HCT116 (cell line): ENCODE measurements around the gene SPATA33. TPM values are rescaled to one million over a fixed set of nuclear protein-coding genes. Genes with fewer than 3 reads are reported as not detected.

ENCODE experiments used
- ATAC-seq: fragments of 200-7000 bp; cut with Tn5 transposase; 2 replicates; pipeline ENCODE4 v1.9.1; 2020; ENCODE audit warnings: mild to moderate bottlenecking, moderate library complexity
- BruUV-seq: library from RNA; stranded (reverse); fragments of 400-500 nt; replicated peaks from 2 replicates; lab custom pipeline; 2021; lab: Mats Ljungman, UMichigan
- CTCF ChIA-PET: fragments of 300-600 bp; sonication (Branson Sonifier 250); formaldehyde crosslinking; loops from one replicate; lab custom pipeline; 2021; ENCODE audit warnings: antibody characterized with exemption; lab: Charles Lee
- POLR2A ChIA-PET: fragments of 300-600, 350-600 bp; sonication (Branson Sonifier 250); formaldehyde crosslinking; loops from one replicate; lab custom pipeline; 2021; ENCODE audit warnings: antibody characterized with exemption; lab: Charles Lee
- RAD21 ChIA-PET, 2 experiments: fragments of 300-600 bp; sonication (Branson Sonifier 250); formaldehyde crosslinking; loops; one replicate each; lab custom pipeline; 2023; ENCODE audit warnings: low total read pairs in 2 of 2; ENCODE audit not compliant: uncharacterized antibody in 2 of 2, unreplicated experiment in 2 of 2, low non-redundant PET in 1 of 2; lab: Charles Lee
- DNase-seq: peaks from one replicate; pipeline ENCODE4 v3.0.0-alpha.2; 2010; ENCODE audit warnings: low read depth, low spot score
- H2AFZ ChIP-seq: fragments of 200-600 bp; shearing (Covaris generic), sonication (generic); 2 replicates; pipeline ENCODE4 v1.6.1; 2017; ENCODE audit warnings: low read depth, mixed run types, mixed read lengths, antibody characterized with exemption, low read length; ENCODE audit not compliant: poor library complexity, severe bottlenecking
- H3K27ac ChIP-seq: 2 replicates; pipeline ENCODE4 v1.5.1; 2012; ENCODE audit warnings: low read depth, low read length
- H3K27me3 ChIP-seq: fragments of 200-600 bp; sonication (generic); 2 replicates; pipeline ENCODE4 v1.6.1; 2016; ENCODE audit warnings: mixed run types, low read length, mixed read lengths; ENCODE audit not compliant: insufficient read depth
- H3K36me3 ChIP-seq, 2 experiments: fragments of 200-500 bp in 1 of 2; fragments of 200-600 bp in 1 of 2; sonication (Bioruptor generic) in 1 of 2; sonication (generic) in 1 of 2; 2 replicates each; pipeline versions ENCODE4 v1.5.1 to v1.6.1; 2014 to 2016; ENCODE audit warnings: low read length in 2 of 2, inconsistent platforms in 1 of 2, mixed read lengths in 1 of 2, mixed run types in 1 of 2; ENCODE audit not compliant: insufficient read depth in 2 of 2, control insufficient read depth in 1 of 2
- H3K4me1 ChIP-seq, 2 experiments: fragments of 200-600 bp in 1 of 2; sonication (generic) in 1 of 2; 2 replicates each; pipeline versions ENCODE4 v1.5.1 to v1.6.1; 2012 to 2017; ENCODE audit warnings: low read length in 2 of 2, inconsistent platforms in 1 of 2, mild to moderate bottlenecking in 1 of 2, mixed read lengths in 1 of 2, mixed run types in 1 of 2, moderate library complexity in 1 of 2; ENCODE audit not compliant: insufficient read depth in 2 of 2, control insufficient read depth in 1 of 2
- H3K4me2 ChIP-seq: fragments of 200-600 bp; sonication (generic); 2 replicates; pipeline ENCODE4 v1.6.1; 2017; ENCODE audit warnings: mixed run types, low read length, mixed read lengths
- H3K4me3 ChIP-seq, 2 experiments: fragments of 200-600 bp in 1 of 2; sonication (generic) in 1 of 2; replicated peaks in 1 of 2; 2 replicates each; pipeline ENCODE4 v1.5.1; 2011 to 2016; ENCODE audit warnings: low read length in 2 of 2, control low read depth in 1 of 2, low read depth in 1 of 2, mild to moderate bottlenecking in 1 of 2, mixed read lengths in 1 of 2, mixed run types in 1 of 2
- H3K79me2 ChIP-seq: fragments of 200-600 bp; sonication (generic); 2 replicates; pipeline ENCODE4 v1.6.1; 2017; ENCODE audit warnings: mild to moderate bottlenecking, mixed run types, low read length, moderate library complexity, mixed read lengths; ENCODE audit not compliant: insufficient read depth
- H3K9ac ChIP-seq: fragments of 200-600 bp; sonication (generic); 2 replicates; pipeline ENCODE4 v1.6.1; 2016; ENCODE audit warnings: low read length, mixed read lengths
- H3K9me2 ChIP-seq: fragments of 200-600 bp; sonication (generic), shearing (Covaris generic); 2 replicates; pipeline ENCODE4 v1.6.1; 2017; ENCODE audit warnings: mixed run types, mild to moderate bottlenecking, moderate library complexity; ENCODE audit not compliant: insufficient read depth
- H3K9me3 ChIP-seq, 2 experiments: fragments of 200-500 bp in 1 of 2; fragments of 200-600 bp in 1 of 2; sonication (Bioruptor generic) in 1 of 2; sonication (generic) in 1 of 2; 2 replicates each; pipeline ENCODE4 v1.6.1; 2014 to 2017; ENCODE audit warnings: low read length in 2 of 2, mixed read lengths in 2 of 2, inconsistent platforms in 1 of 2, low read depth in 1 of 2, mild to moderate bottlenecking in 1 of 2, mixed run types in 1 of 2, moderate library complexity in 1 of 2; ENCODE audit not compliant: control insufficient read depth in 1 of 2, insufficient read depth in 1 of 2
- H4K20me1 ChIP-seq: fragments of 200-600 bp; sonication (generic), shearing (Covaris generic); 2 replicates; pipeline ENCODE4 v1.6.1; 2017; ENCODE audit warnings: mixed run types, mild to moderate bottlenecking, moderate library complexity; ENCODE audit not compliant: insufficient read depth
- CTCF ChIP-seq, 3 experiments: fragments of 200-600 bp in 1 of 3; sonication (generic) in 1 of 3; IDR thresholded peaks in 2 of 3; conservative IDR thresholded peaks in 1 of 3; 2 replicates each; pipeline ENCODE4 v1.5.1; 2012 to 2017; ENCODE audit warnings: low read depth in 2 of 3, low read length in 2 of 3, antibody characterized with exemption in 1 of 3, borderline replicate concordance in 1 of 3, control low read depth in 1 of 3, mild to moderate bottlenecking in 1 of 3, mixed read lengths in 1 of 3, mixed run types in 1 of 3, moderate library complexity in 1 of 3; ENCODE audit not compliant: insufficient read depth in 1 of 3
- EGR1 ChIP-seq: IDR thresholded peaks from 2 replicates; pipeline ENCODE4 v1.6.1; 2012; ENCODE audit warnings: low read depth
- EZH2 ChIP-seq: fragments of 200-600 bp; sonication (generic); IDR thresholded peaks from 2 replicates; pipeline ENCODE4 v1.6.1; 2017; ENCODE audit warnings: antibody characterized with exemption, mixed run types
- FOSL1 ChIP-seq: IDR thresholded peaks from 2 replicates; pipeline ENCODE4 v1.6.1; 2012; ENCODE audit warnings: low read depth
- MAX ChIP-seq: IDR thresholded peaks from 2 replicates; pipeline ENCODE4 v1.6.1; 2012
- POLR2A ChIP-seq: IDR thresholded peaks from 2 replicates; pipeline ENCODE4 v1.7.0; 2011; ENCODE audit warnings: borderline replicate concordance; ENCODE audit not compliant: insufficient read depth, insufficient read length; ENCODE audit errors: extremely low read depth
- POLR2AphosphoS5 ChIP-seq: IDR thresholded peaks from 2 replicates; pipeline ENCODE4 v1.6.1; 2011; ENCODE audit warnings: mild to moderate bottlenecking, low read depth, low read length, moderate library complexity
- SIN3A ChIP-seq: IDR thresholded peaks from 2 replicates; pipeline ENCODE4 v1.6.1; 2012; ENCODE audit warnings: low read depth
- TCF7L2 ChIP-seq: IDR thresholded peaks from 2 replicates; pipeline ENCODE4 v1.7.0; 2011; ENCODE audit warnings: borderline replicate concordance, inconsistent platforms; ENCODE audit not compliant: insufficient read depth, insufficient read length; ENCODE audit errors: extremely low read depth
- YY1 ChIP-seq: IDR thresholded peaks from 2 replicates; pipeline ENCODE4 v1.6.1; 2011; ENCODE audit warnings: low read length, low read depth, moderate library complexity, mild to moderate bottlenecking; ENCODE audit not compliant: insufficient replicate concordance; ENCODE audit errors: extremely low read depth
- intact Hi-C: fragments of 100-400 bp; cut with micrococcal nuclease; formaldehyde crosslinking; loops from 2 replicates; pipeline ENCODE4 v1.10.0; 2022
- total RNA-seq: library from RNA; stranded (reverse); gene quantifications from one replicate; pipeline ENCODE4 v1.2.1, GENCODE V29; 2021; ENCODE audit not compliant: unreplicated experiment
- TF ChIP-seq, protein P1 (sequence below): IDR thresholded peaks from 2 replicates; pipeline ENCODE4 v1.6.1; 2011; ENCODE audit warnings: mild to moderate bottlenecking, low read length, moderate library complexity; ENCODE audit not compliant: insufficient replicate concordance; ENCODE audit errors: extremely low read depth

The SPATA33 gene
- total RNA-seq, 1 experiment from 2014 or later, result 24.9 TPM

- H3K4me3 ChIP-seq, result peak within 1 kb of the TSS; percentile 57 to 85
- ATAC-seq (peak; percentile 87), DNase-seq (peak; percentile 84)
- H3K4me1 ChIP-seq, result peaks cover 9 to 20% of the 10 kb centered on the region in 2 experiments
- H3K79me2 ChIP-seq, result peaks cover 30% of the 10 kb centered on the region
- H4K20me1 ChIP-seq, result no peaks in the 10 kb centered on the region
- peak within 1 kb of the TSS; percentile 86 for H3K9ac ChIP-seq
- H3K9me2 ChIP-seq, result no peaks in the 10 kb centered on the region
- TSS peak; percentile 50 for BruUV-seq
- ChIA-PET RAD21 (interaction anchor here in 1 of 2 experiments (0.7 kb wide), 1 partner anchor 13 kb away, joined by 3 read pairs; no protein-coding TSS in a partner anchor), CTCF (interaction anchor here (0.9 to 1.8 kb wide), 5 partner anchors 13 to 121 kb away, joined by 3 to 14 read pairs (median 3); no protein-coding TSS in a partner anchor), POLR2A (interaction anchor here (1.0 to 1.4 kb wide), 5 partner anchors 9 to 19 kb away, joined by 3 to 7 read pairs (median 4); no protein-coding TSS in a partner anchor)
- H3K4me2 ChIP-seq, result peak within 1 kb of the TSS; percentile 95
- intact Hi-C loops, result loop anchor here (1.0 kb wide), 1 partner anchor 14 kb away; no protein-coding TSS in a partner anchor
- peaks cover 6% of the 10 kb centered on the region in 2 experiments; a peak in 2 of 4 replicates for H3K9me3 ChIP-seq
- peaks cover 11 to 47% of the 10 kb centered on the region in 2 experiments; a peak in 3 of 4 replicates for H3K36me3 ChIP-seq
- H3K27me3 ChIP-seq, result no peaks in the 10 kb centered on the region
- H2AFZ ChIP-seq, result no peak within 1 kb of the TSS
- TF ChIP-seq SIN3A, result peak; percentile 78
- TF ChIP-seq MAX, result peak; percentile 97
- TF ChIP-seq YY1, result peak; percentile 89
- TF ChIP-seq, protein P1, sequence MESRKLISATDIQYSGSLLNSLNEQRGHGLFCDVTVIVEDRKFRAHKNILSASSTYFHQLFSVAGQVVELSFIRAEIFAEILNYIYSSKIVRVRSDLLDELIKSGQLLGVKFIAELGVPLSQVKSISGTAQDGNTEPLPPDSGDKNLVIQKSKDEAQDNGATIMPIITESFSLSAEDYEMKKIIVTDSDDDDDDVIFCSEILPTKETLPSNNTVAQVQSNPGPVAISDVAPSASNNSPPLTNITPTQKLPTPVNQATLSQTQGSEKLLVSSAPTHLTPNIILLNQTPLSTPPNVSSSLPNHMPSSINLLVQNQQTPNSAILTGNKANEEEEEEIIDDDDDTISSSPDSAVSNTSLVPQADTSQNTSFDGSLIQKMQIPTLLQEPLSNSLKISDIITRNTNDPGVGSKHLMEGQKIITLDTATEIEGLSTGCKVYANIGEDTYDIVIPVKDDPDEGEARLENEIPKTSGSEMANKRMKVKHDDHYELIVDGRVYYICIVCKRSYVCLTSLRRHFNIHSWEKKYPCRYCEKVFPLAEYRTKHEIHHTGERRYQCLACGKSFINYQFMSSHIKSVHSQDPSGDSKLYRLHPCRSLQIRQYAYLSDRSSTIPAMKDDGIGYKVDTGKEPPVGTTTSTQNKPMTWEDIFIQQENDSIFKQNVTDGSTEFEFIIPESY, result peak; percentile 46
- TF ChIP-seq EZH2, result no peak
- peak; percentile 95 for TF ChIP-seq POLR2AphosphoS5
- TF ChIP-seq CTCF (IDR thresholded peaks at IDR 0.05 in 2 of 3, conservative IDR thresholded peaks at IDR 0.05 in 1 of 3; ENCODE audit: borderline replicate concordance in 1 of 3, insufficient read depth in 1 of 3, low read depth in 2 of 3, low read length in 2 of 3), result no peak
- TF ChIP-seq TCF7L2, result peak; percentile 6
- TF ChIP-seq POLR2A, result peak; percentile 78
- TF ChIP-seq FOSL1, result no peak
- TF ChIP-seq EGR1, result peak; percentile 80
- peak within 1 kb of the TSS; percentile 80 for H3K27ac ChIP-seq
Measured at GRCh38 chr16:89686520-89687091, 29.0 kb downstream of the SPATA33 start, which contains the start of gene CDK10. CDK10 (plus strand) TSS chr16:89686689; CDS start chr16:89686711, 22 bp downstream.
